Neural cell (in vitro differentiated cells): Measurements from ENCODE around the gene ABCF3. TPM values are rescaled to one million over a fixed set of nuclear protein-coding genes. Genes with fewer than 3 reads are reported as not detected.

Experiments
- H2AFZ ChIP-seq: fragments of 200-600, 300-800 bp; sonication (generic), shearing (Covaris generic); 2 replicates; pipeline ENCODE4 v1.6.0; 2014; ENCODE audit warnings: low read depth, mild to moderate bottlenecking, antibody characterized with exemption, low read length, moderate library complexity
- H3F3A ChIP-seq: fragments of 200-600 bp; shearing (Covaris generic); 2 replicates; pipeline ENCODE4 v1.6.1; 2016; ENCODE audit warnings: mild to moderate bottlenecking, moderate library complexity, mixed read lengths, antibody characterized with exemption, low read length; ENCODE audit not compliant: insufficient read depth, poor library complexity, severe bottlenecking
- H3K27ac ChIP-seq: fragments of 200-600, 300-800 bp; sonication (generic), shearing (Covaris generic); 2 replicates; pipeline ENCODE4 v1.5.1; 2014; ENCODE audit warnings: mild to moderate bottlenecking, low read length, moderate library complexity
- H3K27me3 ChIP-seq: fragments of 300-800, 200-600 bp; sonication (generic), shearing (Covaris generic); 2 replicates; pipeline ENCODE4 v1.6.0; 2014; ENCODE audit warnings: mild to moderate bottlenecking, low read depth, low read length, moderate library complexity; ENCODE audit not compliant: insufficient read depth
- H3K36me3 ChIP-seq: fragments of 300-800, 200-600 bp; sonication (generic), shearing (Covaris generic); 2 replicates; pipeline ENCODE4 v1.5.1; 2014; ENCODE audit warnings: mild to moderate bottlenecking, antibody characterized with exemption, low read length, moderate library complexity; ENCODE audit not compliant: insufficient read depth
- H3K4me2 ChIP-seq: fragments of 300-800, 200-600 bp; sonication (generic), shearing (Covaris generic); 2 replicates; pipeline ENCODE4 v1.6.0; 2014; ENCODE audit warnings: mild to moderate bottlenecking, low read length
- H3K4me3 ChIP-seq: fragments of 300-800, 200-600 bp; sonication (generic), shearing (Covaris generic); 2 replicates; pipeline ENCODE4 v1.5.1; 2014; ENCODE audit warnings: mild to moderate bottlenecking, low read length, moderate library complexity
- H3K79me2 ChIP-seq: fragments of 200-600 bp; shearing (Covaris generic); replicated peaks from 2 replicates; pipeline ENCODE4 v1.6.0; 2014; ENCODE audit warnings: mild to moderate bottlenecking, low read length, moderate library complexity; ENCODE audit not compliant: insufficient read depth
- H3K9ac ChIP-seq: fragments of 300-800, 200-600 bp; sonication (generic), shearing (Covaris generic); 2 replicates; pipeline ENCODE4 v1.6.1; 2016; ENCODE audit warnings: mild to moderate bottlenecking, low read length, mixed read lengths
- H3K9me2 ChIP-seq: fragments of 200-600 bp; shearing (Covaris generic); 2 replicates; pipeline ENCODE4 v1.6.1; 2016; ENCODE audit warnings: mild to moderate bottlenecking, low read length, mixed read lengths; ENCODE audit not compliant: insufficient read depth
- H3K9me3 ChIP-seq: fragments of 200-600, 300-800 bp; sonication (generic), shearing (Covaris generic); 2 replicates; pipeline ENCODE4 v1.6.1; 2016; ENCODE audit warnings: mild to moderate bottlenecking, mixed run types, low read length, moderate library complexity, mixed read lengths
- H4K20me1 ChIP-seq: fragments of 200-600 bp; shearing (Covaris generic); 2 replicates; pipeline ENCODE4 v1.6.1; 2016; ENCODE audit warnings: mild to moderate bottlenecking, mixed run types; ENCODE audit not compliant: insufficient read depth
- CTCF ChIP-seq: fragments of 450-650 bp; IDR thresholded peaks from 2 replicates; pipeline ENCODE4 v1.5.1; 2014; ENCODE audit warnings: antibody characterized with exemption, mild to moderate bottlenecking, moderate library complexity; ENCODE audit not compliant: poor library complexity, severe bottlenecking
- EP300 ChIP-seq: fragments of 450-650 bp; conservative IDR thresholded peaks from 2 replicates; pipeline ENCODE4 v1.6.1; 2014; ENCODE audit warnings: antibody characterized with exemption, mild to moderate bottlenecking, moderate library complexity; ENCODE audit not compliant: poor library complexity, severe bottlenecking
- EZH2 ChIP-seq: fragments of 200-600, 300-800 bp; shearing (Covaris generic), sonication (generic); IDR thresholded peaks from 2 replicates; pipeline ENCODE4 v1.6.1; 2014; ENCODE audit warnings: antibody characterized with exemption, low read length, borderline replicate concordance, mild to moderate bottlenecking; ENCODE audit not compliant: insufficient read depth, poor library complexity, severe bottlenecking
- MXI1 ChIP-seq: fragments of 450-650 bp; conservative IDR thresholded peaks from 2 replicates; pipeline ENCODE4 v1.6.1; 2014; ENCODE audit warnings: antibody characterized with exemption, mild to moderate bottlenecking; ENCODE audit not compliant: poor library complexity, severe bottlenecking
- POLR2AphosphoS5 ChIP-seq: IDR thresholded peaks from 2 replicates; pipeline ENCODE4 v1.6.1; 2012
- RAD21 ChIP-seq: fragments of 450-650 bp; conservative IDR thresholded peaks from 2 replicates; pipeline ENCODE4 v1.6.1; 2014; ENCODE audit warnings: antibody characterized with exemption, mild to moderate bottlenecking, moderate library complexity
- REST ChIP-seq: IDR thresholded peaks from 2 replicates; pipeline ENCODE4 v1.6.1; 2012; ENCODE audit warnings: borderline replicate concordance
- SMC3 ChIP-seq: fragments of 450-650 bp; conservative IDR thresholded peaks from 2 replicates; pipeline ENCODE4 v1.6.1; 2014; ENCODE audit warnings: antibody characterized with exemption, mild to moderate bottlenecking, moderate library complexity; ENCODE audit not compliant: poor library complexity
- TAF1 ChIP-seq: IDR thresholded peaks from 2 replicates; pipeline ENCODE4 v1.6.1; 2012; ENCODE audit warnings: low read depth
- polyA plus RNA-seq: library from polyadenylated mRNA; depleted of rRNA; stranded (reverse); fragments of >200 nt; gene quantifications from 2 replicates; pipeline ENCODE4 v1.2.3, GENCODE V29; 2014

The ABCF3 gene
- polyA plus RNA-seq, 1 donor from 2014 or later: 40.3 TPM

GRCh38 chr3:184188080-184188479 is 2.1 kb downstream of the ABCF3 start:
- Histone ChIP-seq H3K79me2 (peaks cover 20% of the 10 kb centered on the region), H3K9ac (no peak overlapping the region), H3K27me3 (no peaks in the 10 kb centered on the region), H2AFZ (no peak overlapping the region), H3K27ac (no peak overlapping the region), H3K4me2 (no peak overlapping the region), H3K9me3 (no peaks in the 10 kb centered on the region), H4K20me1 (no peaks in the 10 kb centered on the region), H3K4me3 (peak overlapping the region; percentile 88), H3F3A (no peaks in the 10 kb centered on the region), H3K36me3 (no peaks in the 10 kb centered on the region), H3K9me2 (no peaks in the 10 kb centered on the region)
- TF ChIP-seq POLR2AphosphoS5 (no peak), TAF1 (no peak), EP300 (no peak)

- Histone ChIP-seq H3K27me3 (no peaks in the 10 kb centered on the region), H3K9ac (no peak overlapping the region), H3K4me3 (no peak overlapping the region), H3K9me3 (no peaks in the 10 kb centered on the region), H3K79me2 (peaks cover 20% of the 10 kb centered on the region), H3K36me3 (no peaks in the 10 kb centered on the region), H3F3A (no peaks in the 10 kb centered on the region), H3K27ac (no peak overlapping the region), H4K20me1 (no peaks in the 10 kb centered on the region), H3K4me2 (no peak overlapping the region), H3K9me2 (no peaks in the 10 kb centered on the region), H2AFZ (no peak overlapping the region)
- TF ChIP-seq RAD21 (no peak), POLR2AphosphoS5 (no peak), TAF1 (no peak), MXI1 (no peak), EZH2 (no peak), SMC3 (no peak), EP300 (no peak), REST (no peak), CTCF (no peak)
Measured at GRCh38 chr3:184189421-184189820, 3.4 kb downstream of the ABCF3 start.

GRCh38 chr3:184192889-184193288 is 6.9 kb downstream of the ABCF3 start:
- TF ChIP-seq POLR2AphosphoS5 (no peak), SMC3 (no peak), MXI1 (no peak), REST (no peak), TAF1 (no peak), CTCF (no peak), EZH2 (no peak), RAD21 (no peak), EP300 (no peak)
- peaks cover 5% of the 10 kb centered on the region for H3K79me2 ChIP-seq
- H3K9me3 ChIP-seq: no peaks in the 10 kb centered on the region
- no peaks in the 10 kb centered on the region for H4K20me1 ChIP-seq
- no peak overlapping the region for H2AFZ ChIP-seq
- no peak overlapping the region for H3K4me2 ChIP-seq
- no peak overlapping the region for H3K4me3 ChIP-seq
- no peak overlapping the region for H3K9ac ChIP-seq
- no peaks in the 10 kb centered on the region for H3F3A ChIP-seq
- H3K27me3 ChIP-seq: no peaks in the 10 kb centered on the region
- H3K36me3 ChIP-seq: no peaks in the 10 kb centered on the region
- H3K27ac ChIP-seq: no peak overlapping the region
- H3K9me2 ChIP-seq: no peaks in the 10 kb centered on the region
